GM21360 (cell line): ENCODE measurements around the gene NOC2L.
"Not testable (repeated sequence)": the region's sequence is repeated elsewhere in the genome, so short reads cannot be mapped to it uniquely, and the experiment has no call there.

Experiments
- ATAC-seq: cut with Tn5 transposase; IDR thresholded peaks from one replicate; pipeline ENCODE4 v1.9.1; 2021; ENCODE audit warnings: mild to moderate bottlenecking, moderate library complexity; ENCODE audit not compliant: unreplicated experiment

Gene NOC2L

GRCh38 chr1:905811-906599 lies 53.1 kb downstream of the NOC2L start:
- no peak for ATAC-seq

DNA sequence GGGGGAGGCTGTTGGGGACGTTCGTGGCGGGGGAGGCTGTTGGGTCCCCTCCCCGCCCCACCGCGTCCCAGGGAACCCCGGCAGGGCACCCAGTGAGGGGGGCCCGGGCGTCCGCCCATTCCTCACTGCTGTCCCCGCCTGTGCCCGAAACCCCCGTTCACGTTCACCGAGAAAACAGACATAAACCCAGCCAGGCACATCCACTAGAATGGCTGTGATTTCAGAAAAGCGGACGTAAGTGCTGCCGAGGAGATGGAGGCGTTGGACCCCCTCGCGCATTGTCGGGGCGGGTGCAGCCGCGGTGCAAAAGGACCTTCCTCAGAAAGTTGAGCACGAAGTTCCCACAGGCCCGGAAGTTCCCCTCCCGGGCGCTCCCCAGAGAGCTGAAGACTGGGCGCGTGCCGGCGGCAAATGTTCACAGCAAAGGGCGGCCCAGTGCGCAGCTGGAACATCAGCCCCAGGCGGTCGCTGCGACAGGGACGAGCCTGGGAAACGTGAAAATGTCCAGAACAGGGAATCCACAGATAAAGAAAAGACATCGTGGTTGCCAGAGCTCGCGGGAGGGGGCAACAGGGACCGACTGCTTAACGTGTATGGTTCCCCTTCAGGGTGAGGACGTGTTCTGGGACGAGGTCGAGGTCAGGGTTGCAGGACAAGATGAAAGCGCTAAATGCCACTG lies 53.8 kb downstream of the NOC2L start:
- no peak for ATAC-seq

DNA sequence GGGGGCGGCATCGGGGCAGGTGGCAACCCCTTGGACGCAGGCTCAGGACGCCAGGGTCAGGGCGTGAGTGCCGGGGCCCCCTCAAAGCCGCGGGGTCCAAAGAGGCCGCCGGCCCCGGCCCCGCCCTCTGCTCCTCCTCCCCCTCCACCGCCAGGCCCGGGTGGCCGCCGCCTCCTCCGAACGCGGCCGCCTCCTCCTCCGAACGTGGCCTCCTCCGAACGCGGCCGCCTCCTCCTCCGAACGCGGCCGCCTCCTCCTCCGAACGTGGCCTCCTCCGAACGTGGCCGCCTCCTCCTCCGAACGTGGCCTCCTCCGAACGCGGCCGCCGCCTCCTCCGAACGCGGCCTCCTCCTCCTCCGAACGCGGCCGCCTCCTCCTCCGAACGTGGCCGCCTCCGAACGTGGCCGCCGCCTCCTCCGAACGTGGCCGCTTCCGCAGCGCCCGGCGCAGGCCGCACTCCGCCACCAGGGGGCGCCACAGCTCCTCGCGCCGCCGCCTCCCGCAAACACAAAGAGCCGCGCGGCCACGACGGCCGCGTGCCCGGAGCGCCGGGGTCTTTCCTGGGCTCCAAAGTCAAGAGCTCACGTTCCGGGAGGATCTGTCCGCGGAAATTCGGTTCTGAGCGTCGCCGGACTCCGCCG lies 54.6 kb downstream of the NOC2L start:
- ATAC-seq, result no peak

DNA sequence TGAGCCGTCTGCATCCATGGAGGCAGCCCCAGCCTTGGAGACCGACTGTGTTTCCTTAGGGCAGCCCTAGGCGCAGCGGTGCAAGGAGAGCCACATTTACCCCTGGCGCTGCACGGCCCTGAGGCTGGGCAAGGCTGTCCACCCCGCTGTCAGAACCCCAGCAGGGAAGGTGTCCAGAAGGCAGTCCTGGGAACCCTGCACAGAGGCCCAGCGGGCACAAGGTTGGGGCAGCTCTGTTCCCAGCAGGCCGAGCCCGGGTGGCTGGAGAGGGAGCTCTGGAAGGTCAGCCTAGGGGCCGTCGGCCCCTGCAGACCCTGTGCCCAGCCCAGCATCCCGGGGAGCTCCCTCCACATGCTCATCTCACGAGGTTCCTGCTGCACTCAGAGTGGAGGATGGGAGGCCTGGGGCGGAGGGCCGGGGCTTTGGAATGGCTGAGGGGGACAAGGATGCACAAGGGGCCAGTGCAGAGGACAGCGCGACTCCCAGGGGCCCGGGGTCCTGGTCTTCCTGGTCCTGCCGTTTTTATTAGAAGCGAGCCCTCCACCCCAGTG lies 55.3 kb downstream of the NOC2L start:
- no peak for ATAC-seq

GRCh38 chr1:903305-903704 lies 55.8 kb downstream of the NOC2L start:
- no peak for ATAC-seq

DNA sequence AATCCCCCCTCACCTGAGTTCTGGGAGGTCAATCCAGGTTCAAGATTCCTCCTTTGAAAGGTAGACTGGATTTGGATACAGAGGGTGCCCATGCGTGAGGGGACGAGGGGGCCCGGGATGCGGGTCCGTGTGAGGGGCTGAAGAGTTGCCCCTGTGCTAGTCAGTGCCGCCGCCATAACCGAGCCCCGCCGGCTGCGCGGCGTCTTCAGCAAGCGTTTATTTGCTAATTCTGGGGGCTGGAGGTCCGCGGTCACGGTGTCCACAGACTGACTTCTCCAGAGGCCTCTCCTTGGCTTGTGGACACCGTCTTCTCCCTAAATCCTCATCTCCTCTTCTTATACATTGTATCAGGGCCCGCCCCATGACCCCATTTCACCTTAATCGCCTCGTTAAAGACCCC lies 56.3 kb downstream of the NOC2L start:
- no peak for ATAC-seq

GRCh38 chr1:901108-901859 lies 57.8 kb downstream of the NOC2L start:
- no peak for ATAC-seq

DNA sequence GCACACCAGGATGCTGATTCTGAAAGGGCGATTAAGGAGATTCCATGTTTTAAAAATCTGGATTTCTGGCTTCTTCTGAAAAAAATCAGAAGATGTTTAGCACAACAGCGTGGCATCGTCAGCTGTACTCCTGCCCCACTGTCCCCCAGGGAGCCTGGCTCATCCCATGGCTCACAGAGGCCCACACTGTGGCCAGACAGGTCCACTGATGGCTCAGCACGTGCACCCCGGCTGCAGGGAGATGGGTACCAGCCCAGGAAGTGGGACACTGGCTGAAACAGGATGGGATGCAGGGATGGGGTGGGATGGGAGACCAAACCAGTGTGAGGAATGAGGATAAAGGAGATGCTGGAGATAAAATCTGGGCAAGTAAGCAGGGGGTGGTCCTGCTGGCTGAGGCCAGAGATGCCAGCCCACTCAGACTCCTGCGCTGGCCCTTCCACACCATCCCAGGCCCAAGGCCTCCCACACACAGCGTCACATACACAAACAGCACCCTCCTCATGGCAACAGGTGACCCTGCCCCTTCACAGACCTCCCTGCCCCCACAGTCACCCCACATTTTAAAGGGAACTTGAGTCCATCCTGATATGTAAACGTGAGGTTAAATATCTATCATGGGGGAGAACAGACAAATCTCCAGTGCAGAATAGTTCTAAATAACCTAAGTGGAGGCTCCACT lies 59.3 kb downstream of the NOC2L start:
- ATAC-seq, result no peak

DNA sequence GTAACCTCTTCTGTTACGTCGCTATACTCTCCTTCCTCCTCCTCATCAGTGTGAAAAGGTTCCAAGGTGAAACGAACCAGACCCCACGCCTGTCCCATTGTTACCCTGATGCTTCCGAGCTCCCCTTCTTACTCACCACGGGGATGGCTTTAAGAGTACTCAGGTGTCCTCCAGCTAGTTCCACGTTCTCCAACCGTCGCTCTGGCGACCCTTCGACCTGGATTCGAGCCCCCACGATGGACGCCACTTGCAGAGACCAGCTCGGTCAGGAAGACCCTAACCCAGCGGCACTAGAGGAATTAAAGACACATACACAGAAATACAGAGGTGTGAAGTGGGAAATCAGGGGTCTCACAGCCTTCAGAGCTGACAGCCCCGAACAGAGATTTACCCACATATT lies 61.1 kb downstream of the NOC2L start:
- not testable (repeated sequence) for ATAC-seq

DNA sequence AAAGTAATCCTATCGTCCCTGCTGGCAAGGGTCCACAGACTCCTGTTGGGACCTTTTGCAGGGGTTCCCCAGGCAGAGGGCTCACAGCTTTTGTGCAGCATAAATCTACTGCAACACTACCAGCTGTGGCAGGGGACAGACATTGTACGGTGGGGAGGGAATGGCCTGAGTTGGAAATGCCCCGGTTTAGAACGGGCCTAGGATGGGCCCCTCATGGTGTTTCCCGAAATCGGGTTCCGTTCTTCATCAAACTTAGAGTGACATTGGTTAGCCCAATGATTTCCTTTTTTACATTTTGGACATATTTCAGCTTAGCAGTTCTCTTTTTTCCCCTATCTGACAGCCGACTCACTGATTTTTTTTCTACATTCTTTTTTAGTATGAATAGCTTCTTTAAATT lies 61.8 kb downstream of the NOC2L start:
- ATAC-seq, result no peak
